ENCODE data around the gene STXBP2. TPM values are rescaled to one million over a fixed set of nuclear protein-coding genes. Genes with fewer than 3 reads are reported as not detected.
A peak's percentile ranks its signal among the peaks of the same experiment; 100 is the strongest.

Gene STXBP2
- total RNA-seq, 3 donors from 2014 or later (not counting 1 experiment from before 2014, with no cell fraction given) = 366 to 409 (median 384) TPM

DNA sequence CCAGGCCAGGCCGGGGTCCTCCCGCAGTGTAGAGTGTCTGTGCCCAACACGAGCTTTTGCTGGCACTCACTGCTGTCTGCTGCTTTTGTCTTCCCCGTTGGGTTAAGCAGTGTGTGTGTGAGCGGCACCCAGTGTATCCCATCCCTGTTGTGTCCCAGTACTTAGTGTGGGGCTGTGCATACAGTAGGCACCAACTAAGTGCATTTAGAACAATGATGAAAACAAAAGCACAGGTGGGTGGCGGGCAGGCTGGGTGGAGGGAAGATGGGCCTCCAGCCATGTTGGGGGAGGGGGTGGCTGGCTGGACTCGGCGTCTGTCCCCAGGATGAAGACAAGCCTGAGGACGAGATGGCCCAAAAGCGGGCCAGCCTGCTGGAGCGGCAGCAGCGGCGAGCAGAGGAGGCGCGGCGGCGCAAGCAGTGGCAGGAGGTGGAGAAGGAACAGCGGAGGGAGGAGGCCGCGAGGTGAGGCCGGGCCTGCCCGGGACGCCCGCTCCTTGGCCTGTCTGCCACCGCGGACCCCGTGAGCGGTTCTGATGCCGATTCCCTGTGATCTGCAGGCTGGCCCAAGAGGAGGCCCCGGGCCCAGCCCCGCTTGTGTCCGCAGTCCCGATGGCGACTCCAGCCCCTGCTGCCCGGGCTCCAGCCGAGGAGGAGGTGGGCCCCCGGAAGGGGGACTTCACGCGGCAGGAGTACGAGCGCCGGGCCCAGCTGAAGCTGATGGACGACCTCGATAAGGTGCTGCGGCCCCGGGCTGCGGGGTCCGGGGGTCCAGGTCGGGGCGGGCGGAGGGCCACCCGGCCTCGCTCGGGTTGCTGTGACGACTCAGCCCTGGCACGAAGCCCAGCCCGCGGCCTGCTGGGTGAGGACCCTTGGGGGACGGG, 21.8 kb upstream of the STXBP2 start:
- peaks cover 0 to 8% of the 10 kb centered on the region in 2 donors for H3K4me1 Mint-ChIP-seq
- H3K9me3 ChIP-seq (ENCODE audit: control insufficient read depth, insufficient read depth, low read length) = no peaks in the 10 kb centered on the region
- no peak overlapping the region for H3K27ac Mint-ChIP-seq
- H3K36me3 Mint-ChIP-seq = no peaks in the 10 kb centered on the region
- no peak overlapping the region for H3K4me3 ChIP-seq (ENCODE audit: low read length)
- TF ChIP-seq, protein P1, sequence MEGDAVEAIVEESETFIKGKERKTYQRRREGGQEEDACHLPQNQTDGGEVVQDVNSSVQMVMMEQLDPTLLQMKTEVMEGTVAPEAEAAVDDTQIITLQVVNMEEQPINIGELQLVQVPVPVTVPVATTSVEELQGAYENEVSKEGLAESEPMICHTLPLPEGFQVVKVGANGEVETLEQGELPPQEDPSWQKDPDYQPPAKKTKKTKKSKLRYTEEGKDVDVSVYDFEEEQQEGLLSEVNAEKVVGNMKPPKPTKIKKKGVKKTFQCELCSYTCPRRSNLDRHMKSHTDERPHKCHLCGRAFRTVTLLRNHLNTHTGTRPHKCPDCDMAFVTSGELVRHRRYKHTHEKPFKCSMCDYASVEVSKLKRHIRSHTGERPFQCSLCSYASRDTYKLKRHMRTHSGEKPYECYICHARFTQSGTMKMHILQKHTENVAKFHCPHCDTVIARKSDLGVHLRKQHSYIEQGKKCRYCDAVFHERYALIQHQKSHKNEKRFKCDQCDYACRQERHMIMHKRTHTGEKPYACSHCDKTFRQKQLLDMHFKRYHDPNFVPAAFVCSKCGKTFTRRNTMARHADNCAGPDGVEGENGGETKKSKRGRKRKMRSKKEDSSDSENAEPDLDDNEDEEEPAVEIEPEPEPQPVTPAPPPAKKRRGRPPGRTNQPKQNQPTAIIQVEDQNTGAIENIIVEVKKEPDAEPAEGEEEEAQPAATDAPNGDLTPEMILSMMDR (IDR thresholded peaks at IDR 0.05) = no peak
- DNase-seq (no peak), ATAC-seq (no peak)
- H3K27me3 ChIP-seq (ENCODE audit: control insufficient read depth, insufficient read depth, low read length) = no peaks in the 10 kb centered on the region
- no peaks in the 10 kb centered on the region for H3K9me3 Mint-ChIP-seq
- no peak overlapping the region for H3K27ac ChIP-seq (ENCODE audit: low read length)
- H3K36me3 ChIP-seq (ENCODE audit: control insufficient read depth, insufficient read depth, low read length) = peaks cover 10% of the 10 kb centered on the region
- H3K27me3 Mint-ChIP-seq (ENCODE audit: low read depth in 2 of 2) = no peaks in the 10 kb centered on the region
- no peaks in the 10 kb centered on the region for H3K4me1 ChIP-seq (ENCODE audit: control insufficient read depth, insufficient read depth, low read length)
- WGBS (ENCODE audit: insufficient coverage) = 93% methylated on average over 59 of the region's 59 CpGs
- intact Hi-C loops (cut with micrococcal nuclease) = no loop called here
- H3K4me3 Mint-ChIP-seq = no peak overlapping the region

DNA sequence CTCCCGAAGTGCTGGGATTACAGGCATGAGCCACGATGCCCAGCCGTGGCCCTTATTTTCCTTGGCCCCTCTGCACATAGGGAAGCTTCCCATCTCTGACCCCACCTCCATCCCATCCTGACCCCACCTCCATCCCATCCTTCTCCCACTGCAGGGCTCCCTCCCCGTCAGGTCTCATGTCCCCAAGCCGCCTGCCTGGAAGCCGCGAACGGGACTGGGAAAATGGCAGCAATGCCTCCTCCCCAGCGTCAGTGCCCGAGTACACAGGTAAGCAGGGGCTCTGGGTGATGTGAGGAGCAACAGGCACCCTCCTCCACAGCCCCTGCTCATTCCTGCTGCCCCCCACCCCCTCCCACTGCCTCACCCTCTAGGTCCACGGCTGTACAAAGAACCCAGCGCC, 19.7 kb upstream of the STXBP2 start:
- no peaks in the 10 kb centered on the region for H3K27me3 ChIP-seq (ENCODE audit: control insufficient read depth, insufficient read depth, low read length)
- Mint-ChIP-seq H3K27me3 (ENCODE audit: low read depth in 2 of 2) (no peaks in the 10 kb centered on the region), H3K9me3 (no peaks in the 10 kb centered on the region), H3K36me3 (no peaks in the 10 kb centered on the region), H3K4me1 (peaks cover 0 to 8% of the 10 kb centered on the region in 2 donors), H3K27ac (no peak overlapping the region), H3K4me3 (no peak overlapping the region)
- H3K4me1 ChIP-seq (ENCODE audit: control insufficient read depth, insufficient read depth, low read length) = no peaks in the 10 kb centered on the region
- intact Hi-C loops (cut with micrococcal nuclease) = no loop called here
- TF ChIP-seq, protein P1 (IDR thresholded peaks at IDR 0.05) = no peak
- ATAC-seq = peak in 1 of 3 donors; percentile 11
- H3K27ac ChIP-seq (ENCODE audit: low read length) = no peak overlapping the region
- H3K9me3 ChIP-seq (ENCODE audit: control insufficient read depth, insufficient read depth, low read length) = no peaks in the 10 kb centered on the region
- no peak overlapping the region for H3K4me3 ChIP-seq (ENCODE audit: low read length)
- WGBS (ENCODE audit: insufficient coverage) = 97% methylated on average over 12 of the region's 12 CpGs
- DNase-seq = no peak
- peaks cover 27% of the 10 kb centered on the region for H3K36me3 ChIP-seq (ENCODE audit: control insufficient read depth, insufficient read depth, low read length)

DNA sequence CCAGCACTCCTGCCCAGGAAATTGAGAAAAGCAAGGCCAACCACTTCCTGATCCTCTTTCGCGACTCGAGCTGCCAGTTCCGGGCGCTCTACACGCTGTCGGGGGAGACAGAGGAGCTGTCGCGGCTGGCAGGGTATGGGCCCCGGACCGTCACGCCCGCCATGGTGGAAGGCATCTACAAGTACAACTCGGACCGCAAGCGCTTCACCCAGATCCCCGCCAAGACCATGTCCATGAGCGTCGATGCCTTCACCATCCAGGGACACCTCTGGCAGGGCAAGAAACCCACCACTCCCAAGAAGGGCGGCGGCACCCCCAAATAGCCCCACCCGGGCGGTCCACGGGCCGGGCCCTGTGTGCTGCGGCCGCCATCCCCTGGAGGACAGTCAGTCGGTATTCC, 19.2 kb upstream of the STXBP2 start:
- peak overlapping the region in 1 of 2 donors; percentile 38 for H3K27ac Mint-ChIP-seq
- Histone ChIP-seq H3K4me1 (ENCODE audit: control insufficient read depth, insufficient read depth, low read length) (no peaks in the 10 kb centered on the region), H3K27me3 (ENCODE audit: control insufficient read depth, insufficient read depth, low read length) (no peaks in the 10 kb centered on the region), H3K4me3 (ENCODE audit: low read length) (no peak overlapping the region), H3K27ac (ENCODE audit: low read length) (no peak overlapping the region), H3K36me3 (ENCODE audit: control insufficient read depth, insufficient read depth, low read length) (peaks cover 33% of the 10 kb centered on the region), H3K9me3 (ENCODE audit: control insufficient read depth, insufficient read depth, low read length) (no peaks in the 10 kb centered on the region)
- H3K4me3 Mint-ChIP-seq = no peak overlapping the region
- DNase-seq = no peak
- no peaks in the 10 kb centered on the region for H3K36me3 Mint-ChIP-seq
- intact Hi-C loops (cut with micrococcal nuclease) = no loop called here
- H3K4me1 Mint-ChIP-seq = peaks cover 0 to 8% of the 10 kb centered on the region in 2 donors
- TF ChIP-seq, protein P1 (IDR thresholded peaks at IDR 0.05) = no peak
- no peaks in the 10 kb centered on the region for H3K27me3 Mint-ChIP-seq (ENCODE audit: low read depth in 2 of 2)
- no peaks in the 10 kb centered on the region for H3K9me3 Mint-ChIP-seq
- ATAC-seq = no peak
- WGBS (ENCODE audit: insufficient coverage) = 93% methylated on average over 28 of the region's 28 CpGs
